CD4-positive, alpha-beta T cell (primary cell): ENCODE data around the gene CCDC178. TPM values are rescaled to one million over a fixed set of nuclear protein-coding genes. Genes with fewer than 3 reads are reported as not detected.

ENCODE experiments used
- ATAC-seq: fragments of 200-7000 bp; cut with Tn5 transposase; one replicate; pipeline ENCODE4 v1.10.0; 2022; ENCODE audit warnings: mild to moderate bottlenecking; ENCODE audit not compliant: poor library complexity
- CTCF ChIA-PET: fragments of 350-600 bp; sonication (Branson Sonifier 250); formaldehyde crosslinking; loops from one replicate; lab custom pipeline; 2021; ENCODE audit warnings: antibody characterized with exemption, inconsistent platforms; lab: Charles Lee
- POLR2A ChIA-PET: fragments of 350-600 bp; sonication (Branson Sonifier 250); formaldehyde crosslinking; loops from one replicate; lab custom pipeline; 2021; ENCODE audit warnings: antibody characterized with exemption, inconsistent platforms; lab: Charles Lee
- DNase-seq, 14 experiments: peaks; one replicate each; pipeline ENCODE4 v3.0.0-alpha.2; 2013 to 2020; ENCODE audit warnings: mixed read lengths in 2 of 14
- H3K27ac ChIP-seq, 2 donors: one replicate each; pipeline versions ENCODE4 v1.5.1 to v1.7.0; 2013; ENCODE audit warnings: low read length in 2 of 2, low read depth in 1 of 2, mild to moderate bottlenecking in 1 of 2
- H3K27me3 ChIP-seq, 2 experiments: 1 replicate in 1 of 2; 2 replicates in 1 of 2; pipeline versions ENCODE4 v1.6.1 to v1.7.0; 2013; ENCODE audit warnings: low read length in 2 of 2, control low read depth in 1 of 2, mild to moderate bottlenecking in 1 of 2, moderate library complexity in 1 of 2; ENCODE audit not compliant: insufficient read depth in 2 of 2, control insufficient read depth in 1 of 2
- H3K36me3 ChIP-seq: one replicate; pipeline ENCODE4 v1.6.1; 2013; ENCODE audit warnings: low read length, control low read depth; ENCODE audit not compliant: insufficient read depth
- H3K4me1 ChIP-seq: one replicate; pipeline ENCODE4 v1.6.1; 2013; ENCODE audit warnings: low read length, control low read depth; ENCODE audit not compliant: insufficient read depth
- H3K4me3 ChIP-seq: one replicate; pipeline ENCODE4 v1.5.1; 2013; ENCODE audit warnings: mild to moderate bottlenecking, low read length, moderate library complexity
- H3K9me3 ChIP-seq, 2 experiments: 1 replicate in 1 of 2; 2 replicates in 1 of 2; pipeline versions ENCODE4 v1.6.1 to v1.7.0; 2013; ENCODE audit warnings: low read length in 2 of 2, mild to moderate bottlenecking in 2 of 2, control low read depth in 1 of 2, moderate library complexity in 1 of 2; ENCODE audit not compliant: control insufficient read depth in 1 of 2, insufficient read depth in 1 of 2
- H3K27ac Mint-ChIP-seq: one replicate; pipeline ENCODE4 v1.8.0; 2020; ENCODE audit warnings: mixed read lengths
- H3K27me3 Mint-ChIP-seq: one replicate; pipeline ENCODE4 v1.8.0; 2021; ENCODE audit warnings: mixed read lengths
- H3K36me3 Mint-ChIP-seq: one replicate; pipeline ENCODE4 v1.8.0; 2021; ENCODE audit warnings: low read depth, mixed read lengths
- H3K4me1 Mint-ChIP-seq: one replicate; pipeline ENCODE4 v1.8.0; 2021; ENCODE audit warnings: low read depth, mixed read lengths
- H3K4me3 Mint-ChIP-seq: one replicate; pipeline ENCODE4 v1.8.0; 2020; ENCODE audit warnings: mild to moderate bottlenecking, mixed read lengths
- H3K9me3 Mint-ChIP-seq: one replicate; pipeline ENCODE4 v1.8.0; 2020; ENCODE audit warnings: mixed read lengths
- CTCF ChIP-seq: fragments of 200-600 bp; IDR thresholded peaks from one replicate; pipeline ENCODE4 v1.8.0; 2022; ENCODE audit warnings: antibody characterized with exemption, mild to moderate bottlenecking
- intact Hi-C, 2 experiments: fragments of 100-400 bp; cut with DNase I in 1 of 2; cut with micrococcal nuclease in 1 of 2; formaldehyde crosslinking; loops; one replicate each; pipeline versions ENCODE4 v1.15.1 to v1.9.0; 2023 to 2025; cut with DNase I, micrococcal nuclease
- total RNA-seq, 174 experiments: library from RNA in 2 of 174; stranded (reverse) in 2 of 174; gene quantifications; one replicate each; pipeline ENCODE4 v1.2.3 and lab custom pipeline; 2021 to 2026

CCDC178 gene
- total RNA-seq, 2 experiments from 2014 or later = not detected

- Mint-ChIP-seq H3K4me1 (no peaks in the 10 kb centered on the region), H3K4me3 (no peak overlapping the region), H3K27me3 (no peaks in the 10 kb centered on the region), H3K9me3 (peaks cover 5% of the 10 kb centered on the region), H3K27ac (no peak overlapping the region), H3K36me3 (no peaks in the 10 kb centered on the region)
- DNase-seq (no peak), ATAC-seq (no peak)
- H3K27ac ChIP-seq = no peak overlapping the region
- H3K4me1 ChIP-seq = no peaks in the 10 kb centered on the region
- CTCF ChIA-PET = no interaction called here
- POLR2A ChIA-PET = no interaction called here
- H3K36me3 ChIP-seq = no peaks in the 10 kb centered on the region
- intact Hi-C loops = no loop called here
- no peak for TF ChIP-seq CTCF
- no peaks in the 10 kb centered on the region for H3K27me3 ChIP-seq
- no peak overlapping the region for H3K4me3 ChIP-seq
- H3K9me3 ChIP-seq = peaks cover 0 to 5% of the 10 kb centered on the region in 2 experiments
Measured at GRCh38 chr18:32908424-32908805, 532.1 kb downstream of the CCDC178 start.

DNA sequence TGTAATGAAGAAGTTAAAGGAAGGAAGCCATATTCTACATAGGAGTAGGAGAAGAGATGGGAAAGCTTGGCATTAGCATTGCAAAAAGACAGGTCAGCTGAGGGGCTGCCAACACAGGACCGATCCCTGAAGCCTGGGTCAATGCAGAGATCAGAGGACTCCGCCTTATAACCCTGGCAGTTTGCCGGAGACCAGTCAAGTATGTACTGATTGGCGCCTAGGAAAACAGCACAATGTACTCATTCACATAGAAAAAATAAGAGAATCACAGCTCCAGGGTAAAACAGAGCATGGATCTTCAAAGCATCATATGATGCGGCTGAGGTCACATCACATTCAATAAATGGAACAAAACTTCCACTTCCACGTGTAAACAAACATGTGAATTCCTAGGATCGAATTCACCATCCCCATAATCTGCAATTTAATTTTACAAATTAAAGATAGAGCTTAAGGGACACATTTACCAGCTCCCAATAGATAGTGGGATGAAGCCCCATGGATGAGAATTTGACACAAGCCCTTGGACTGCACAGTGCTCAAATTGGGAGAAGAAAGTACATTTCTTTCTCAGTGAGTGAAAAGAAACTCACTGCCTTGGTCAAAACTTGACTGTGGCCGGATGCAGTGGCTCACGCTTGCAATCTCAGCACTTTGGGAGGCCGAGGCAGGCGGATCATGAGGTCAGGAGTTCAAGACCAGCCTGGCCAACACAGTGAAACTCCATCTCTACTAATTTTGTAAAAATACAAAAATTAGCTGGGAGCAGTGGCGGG lies 532.7 kb downstream of the CCDC178 start:
- H3K4me3 ChIP-seq = no peak overlapping the region
- Mint-ChIP-seq H3K4me3 (no peak overlapping the region), H3K9me3 (peaks cover 5% of the 10 kb centered on the region), H3K36me3 (no peaks in the 10 kb centered on the region), H3K27ac (no peak overlapping the region), H3K4me1 (no peaks in the 10 kb centered on the region), H3K27me3 (no peaks in the 10 kb centered on the region)
- H3K9me3 ChIP-seq = peaks cover 0 to 5% of the 10 kb centered on the region in 2 experiments
- H3K27me3 ChIP-seq = no peaks in the 10 kb centered on the region
- DNase-seq (no peak), ATAC-seq (no peak)
- TF ChIP-seq CTCF = no peak
- ChIA-PET POLR2A (no interaction called here), CTCF (no interaction called here)
- H3K4me1 ChIP-seq = no peaks in the 10 kb centered on the region
- intact Hi-C loops = no loop called here
- H3K27ac ChIP-seq = no peak overlapping the region
- H3K36me3 ChIP-seq = no peaks in the 10 kb centered on the region

GRCh38 chr18:32907311-32907585 lies 533.3 kb downstream of the CCDC178 start:
- H3K4me3 ChIP-seq = no peak overlapping the region
- DNase-seq = no peak
- H3K4me1 ChIP-seq = no peaks in the 10 kb centered on the region
- Mint-ChIP-seq H3K36me3 (no peaks in the 10 kb centered on the region), H3K27me3 (no peaks in the 10 kb centered on the region), H3K27ac (no peak overlapping the region), H3K9me3 (peaks cover 5% of the 10 kb centered on the region), H3K4me3 (no peak overlapping the region), H3K4me1 (no peaks in the 10 kb centered on the region)
- peaks cover 0 to 5% of the 10 kb centered on the region in 2 experiments for H3K9me3 ChIP-seq
- intact Hi-C loops = no loop called here
- H3K36me3 ChIP-seq = no peaks in the 10 kb centered on the region
- H3K27ac ChIP-seq = no peak overlapping the region
- H3K27me3 ChIP-seq = no peaks in the 10 kb centered on the region
- CTCF ChIA-PET = no interaction called here
- POLR2A ChIA-PET = no interaction called here
- TF ChIP-seq CTCF = no peak
- ATAC-seq = no peak
